Sigmoid colon (tissue), 4 donors: ENCODE measurements around the gene HTRA3.

Experiments used
- CTCF ChIP-seq, 4 experiments: fragments of 450-650 bp in 3 of 4; fragments of 200-600 bp in 1 of 4; IDR thresholded peaks; one replicate each; pipeline ENCODE4 v1.5.1; 2016 to 2019; ENCODE audit warnings: antibody characterized with exemption in 4 of 4, mild to moderate bottlenecking in 3 of 4, moderate library complexity in 2 of 4
- EP300 ChIP-seq, 4 donors: sonication (generic); formaldehyde crosslinking; IDR thresholded peaks; one replicate each; pipeline ENCODE4 v1.6.1; 2017; ENCODE audit warnings: antibody characterized with exemption in 4 of 4
- POLR2A ChIP-seq, 2 donors: fragments of 450-650 bp; IDR thresholded peaks; one replicate each; pipeline ENCODE4 v1.6.1; 2016; ENCODE audit warnings: antibody characterized with exemption in 2 of 2, mild to moderate bottlenecking in 2 of 2, moderate library complexity in 2 of 2
- POLR2AphosphoS5 ChIP-seq, 4 donors: sonication (generic); formaldehyde crosslinking; IDR thresholded peaks; one replicate each; pipeline ENCODE4 v1.6.1; 2017; ENCODE audit warnings: antibody characterized with exemption in 4 of 4

GRCh38 chr4:8328866-8329559 is 59.5 kb downstream of the HTRA3 start:
- TF ChIP-seq CTCF (IDR thresholded peaks at IDR 0.05) (no peak), POLR2A (IDR thresholded peaks at IDR 0.05) (no peak), POLR2AphosphoS5 (IDR thresholded peaks at IDR 0.05) (no peak), EP300 (IDR thresholded peaks at IDR 0.05) (no peak)
